ENCODE results near the gene SURF6. TPM values are rescaled to one million over a fixed set of nuclear protein-coding genes. Genes with fewer than 3 reads are reported as not detected.
A peak's percentile ranks its signal among the peaks of the same experiment; 100 is the strongest.
"Not testable (repeated sequence)": the region's sequence is repeated elsewhere in the genome, so short reads cannot be mapped to it uniquely, and the experiment has no call there.

SURF6 gene
- polyA plus RNA-seq, 3 donors: 0.75 to 12.9 (median 2.9) TPM

GRCh38 chr9:133340256-133340655 is 4.3 kb upstream of the SURF6 start:
- Histone ChIP-seq H2AFZ (ENCODE audit: insufficient read depth, low read depth, low read length, poor library complexity, severe bottlenecking) (no peak overlapping the region), H4K20me1 (ENCODE audit: insufficient read depth, low read length) (peaks cover 10% of the 10 kb centered on the region), H3K9ac (ENCODE audit: insufficient read depth, low read length, poor library complexity, severe bottlenecking) (peak overlapping the region; percentile 54), H3K4me3 (replicated peaks in 1 of 3; ENCODE audit: low read depth in 2 of 3, low read length in 3 of 3) (peak overlapping the region; percentile 5 to 74 (median 46)), H3K4me1 (ENCODE audit: control insufficient read depth in 1 of 2, insufficient read depth in 2 of 2, low read length in 2 of 2) (peaks cover 54 to 66% of the 10 kb centered on the region in 2 donors), H3K9me3 (replicated peaks in 1 of 2; ENCODE audit: control insufficient read depth in 1 of 2, insufficient read depth in 1 of 2, low read length in 2 of 2) (no peaks in the 10 kb centered on the region), H3K27me3 (ENCODE audit: control insufficient read depth in 2 of 2, insufficient read depth in 2 of 2, low read length in 2 of 2) (no peaks in the 10 kb centered on the region), H3K79me2 (ENCODE audit: insufficient read depth, low read length) (peaks cover 19% of the 10 kb centered on the region), H3K4me2 (replicated peaks; ENCODE audit: extremely low read depth, low read length, poor library complexity, severe bottlenecking) (peak overlapping the region; percentile 83), H3K36me3 (replicated peaks in 1 of 2; ENCODE audit: control insufficient read depth in 1 of 2, insufficient read depth in 2 of 2, low read length in 2 of 2) (peaks cover 27 to 30% of the 10 kb centered on the region in 2 donors), H3K27ac (ENCODE audit: low read depth in 1 of 2, low read length in 2 of 2) (peak overlapping the region; percentile 74 to 83)
- peaks cover 56% of the 10 kb centered on the region for H3K4me1 Mint-ChIP-seq
- no peak for TF ChIP-seq CTCF (IDR thresholded peaks at IDR 0.05)
- no peaks in the 10 kb centered on the region for H3K27me3 Mint-ChIP-seq (ENCODE audit: low read depth in 3 of 3)
- no CpG with 5 or more reads among the region's 3 CpGs for WGBS (ENCODE audit: insufficient coverage)
- no peaks in the 10 kb centered on the region for H3K9me3 Mint-ChIP-seq
- peak in 2 of 3 donors; percentile 38 to 46 for DNase-seq
- peak overlapping the region; percentile 87 to 93 (median 92) for H3K27ac Mint-ChIP-seq
- intact Hi-C loops (cut with micrococcal nuclease): loop anchor here in 1 of 2 donors (5.0 kb wide), 1 partner anchor 308 kb away; the partner anchor contains the start of gene GTF3C5
- H3K4me3 Mint-ChIP-seq: peak overlapping the region; percentile 73 to 88
- peaks cover 43 to 73% of the 10 kb centered on the region in 2 donors for H3K36me3 Mint-ChIP-seq

GRCh38 chr9:133339641-133340040 is 3.7 kb upstream of the SURF6 start:
- Mint-ChIP-seq H3K36me3 (peaks cover 37 to 69% of the 10 kb centered on the region in 2 donors), H3K9me3 (no peaks in the 10 kb centered on the region), H3K27me3 (ENCODE audit: low read depth in 3 of 3) (no peaks in the 10 kb centered on the region), H3K27ac (peak overlapping the region; percentile 87 to 93 (median 92)), H3K4me3 (peak overlapping the region; percentile 31 to 88), H3K4me1 (peaks cover 62% of the 10 kb centered on the region)
- Histone ChIP-seq H3K9ac (ENCODE audit: insufficient read depth, low read length, poor library complexity, severe bottlenecking) (peak overlapping the region; percentile 54), H3K79me2 (ENCODE audit: insufficient read depth, low read length) (peaks cover 25% of the 10 kb centered on the region), H3K4me2 (replicated peaks; ENCODE audit: extremely low read depth, low read length, poor library complexity, severe bottlenecking) (peak overlapping the region; percentile 83), H3K36me3 (replicated peaks in 1 of 2; ENCODE audit: control insufficient read depth in 1 of 2, insufficient read depth in 2 of 2, low read length in 2 of 2) (peaks cover 20 to 25% of the 10 kb centered on the region in 2 donors), H4K20me1 (ENCODE audit: insufficient read depth, low read length) (peaks cover 16% of the 10 kb centered on the region), H3K4me1 (ENCODE audit: control insufficient read depth in 1 of 2, insufficient read depth in 2 of 2, low read length in 2 of 2) (peaks cover 60 to 72% of the 10 kb centered on the region in 2 donors), H3K4me3 (replicated peaks in 1 of 3; ENCODE audit: low read depth in 2 of 3, low read length in 3 of 3) (peak overlapping the region in 1 of 3 experiments; percentile 74), H3K27ac (ENCODE audit: low read depth in 1 of 2, low read length in 2 of 2) (peak overlapping the region; percentile 74 to 83), H2AFZ (ENCODE audit: insufficient read depth, low read depth, low read length, poor library complexity, severe bottlenecking) (no peak overlapping the region), H3K27me3 (ENCODE audit: control insufficient read depth in 2 of 2, insufficient read depth in 2 of 2, low read length in 2 of 2) (no peaks in the 10 kb centered on the region), H3K9me3 (replicated peaks in 1 of 2; ENCODE audit: control insufficient read depth in 1 of 2, insufficient read depth in 1 of 2, low read length in 2 of 2) (no peaks in the 10 kb centered on the region)
- intact Hi-C loops (cut with micrococcal nuclease): loop anchor here (5.0 to 10.0 kb wide), 5 partner anchors 78 to 688 kb away; partner anchors contain the start of genes BRD3OS (in 1 of the 2), GTF3C5 (in 1 of the 2), REXO4 (in 1 of the 2) and TSC1 (in 1 of the 2)
- no peak for DNase-seq
- TF ChIP-seq CTCF (IDR thresholded peaks at IDR 0.05): no peak
- 70% methylated on average over 4 of the region's 5 CpGs for WGBS (ENCODE audit: insufficient coverage)

- H4K20me1 ChIP-seq (ENCODE audit: insufficient read depth, low read length): peaks cover 37% of the 10 kb centered on the region
- H3K27ac ChIP-seq (ENCODE audit: low read depth in 1 of 2, low read length in 2 of 2); H3K9me3 Mint-ChIP-seq; H3K27me3 Mint-ChIP-seq (ENCODE audit: low read depth in 3 of 3); H3K9me3 ChIP-seq (replicated peaks in 1 of 2; ENCODE audit: control insufficient read depth in 1 of 2, insufficient read depth in 1 of 2, low read length in 2 of 2); H3K27me3 ChIP-seq (ENCODE audit: control insufficient read depth in 2 of 2, insufficient read depth in 2 of 2, low read length in 2 of 2); H2AFZ ChIP-seq (ENCODE audit: insufficient read depth, low read depth, low read length, poor library complexity, severe bottlenecking); DNase-seq: not testable (repeated sequence)
- H3K36me3 ChIP-seq (replicated peaks in 1 of 2; ENCODE audit: control insufficient read depth in 1 of 2, insufficient read depth in 2 of 2, low read length in 2 of 2): peaks cover 37 to 49% of the 10 kb centered on the region in 2 donors
- no CpG with 5 or more reads among the region's 11 CpGs for WGBS (ENCODE audit: insufficient coverage)
- intact Hi-C loops (cut with micrococcal nuclease): loop anchor here (5.0 to 10.0 kb wide), 4 partner anchors 82 to 692 kb away; partner anchors contain the start of genes BRD3OS (in 1 of the 2), REXO4 (in 1 of the 2) and TSC1 (in 1 of the 2)
- H3K9ac ChIP-seq (ENCODE audit: insufficient read depth, low read length, poor library complexity, severe bottlenecking): peak overlapping the region; percentile 73
- H3K4me2 ChIP-seq (replicated peaks; ENCODE audit: extremely low read depth, low read length, poor library complexity, severe bottlenecking): peak overlapping the region; percentile 93
- Mint-ChIP-seq H3K4me1 (peaks cover 46% of the 10 kb centered on the region), H3K27ac (peak overlapping the region in 3 of 7 donors; percentile 33 to 95 (median 57)), H3K4me3 (peak overlapping the region; percentile 95 to 98), H3K36me3 (peaks cover 56 to 79% of the 10 kb centered on the region in 2 donors)
- peaks cover 25% of the 10 kb centered on the region for H3K79me2 ChIP-seq (ENCODE audit: insufficient read depth, low read length)
- peaks cover 33 to 51% of the 10 kb centered on the region in 2 donors for H3K4me1 ChIP-seq (ENCODE audit: control insufficient read depth in 1 of 2, insufficient read depth in 2 of 2, low read length in 2 of 2)
- H3K4me3 ChIP-seq (replicated peaks in 1 of 3; ENCODE audit: low read depth in 2 of 3, low read length in 3 of 3): peak overlapping the region in 1 of 3 experiments; percentile 92
Observed at GRCh38 chr9:133334888-133335287, 1.1 kb downstream of the SURF6 start.
